PC-9 (cell line): ENCODE data around the gene INSYN1. TPM values are rescaled to one million over a fixed set of nuclear protein-coding genes. Genes with fewer than 3 reads are reported as not detected.

Experiments used
- BruUV-seq: library from RNA; stranded (reverse); fragments of 400-500 nt; replicated peaks from 2 replicates; lab custom pipeline; 2021; lab: Mats Ljungman, UMichigan
- CTCF ChIA-PET: fragments of 300-600 bp; sonication (Branson Sonifier 250); formaldehyde crosslinking; loops from one replicate; lab custom pipeline; 2022; ENCODE audit warnings: antibody characterized with exemption; lab: Charles Lee
- POLR2A ChIA-PET: fragments of 300-600 bp; sonication (Branson Sonifier 250); formaldehyde crosslinking; loops from one replicate; lab custom pipeline; 2022; ENCODE audit warnings: antibody characterized with exemption; ENCODE audit not compliant: unreplicated experiment; lab: Charles Lee
- DNase-seq, 2 experiments: peaks; one replicate each; pipeline versions ENCODE4 v3.0.0 to v3.0.0-alpha.2; 2015 to 2022; ENCODE audit warnings: mixed read lengths in 1 of 2
- H2AFZ ChIP-seq: fragments of 200-600 bp; sonication (generic); 2 replicates; pipeline ENCODE4 v1.8.1; 2017; ENCODE audit warnings: antibody characterized with exemption
- H3F3A ChIP-seq: fragments of 200-600 bp; sonication (generic); 2 replicates; pipeline ENCODE4 v1.8.1; 2017; ENCODE audit warnings: antibody characterized with exemption, mild to moderate bottlenecking, low read depth; ENCODE audit not compliant: insufficient read depth
- H3K27ac ChIP-seq: fragments of 200-600 bp; sonication (generic); 2 replicates; pipeline ENCODE4 v1.6.1; 2016; ENCODE audit warnings: mixed run types
- H3K27me3 ChIP-seq: fragments of 200-600 bp; sonication (generic); 2 replicates; pipeline ENCODE4 v1.6.1; 2016; ENCODE audit warnings: low read depth, mixed run types; ENCODE audit not compliant: insufficient read depth
- H3K36me3 ChIP-seq: fragments of 200-600 bp; sonication (generic); 2 replicates; pipeline ENCODE4 v1.6.1; 2016; ENCODE audit warnings: low read depth, mixed run types
- H3K4me1 ChIP-seq: fragments of 200-600 bp; sonication (generic); replicated peaks from 2 replicates; pipeline ENCODE4 v1.6.1; 2016; ENCODE audit warnings: mixed run types; ENCODE audit not compliant: insufficient read depth
- H3K4me2 ChIP-seq: fragments of 200-600 bp; sonication (generic); 2 replicates; pipeline ENCODE4 v1.6.1; 2017; ENCODE audit warnings: mixed run types
- H3K4me3 ChIP-seq: fragments of 200-600 bp; sonication (generic); 2 replicates; pipeline ENCODE4 v1.6.1; 2016; ENCODE audit warnings: mixed run types
- H3K79me2 ChIP-seq: fragments of 200-600 bp; sonication (generic); 2 replicates; pipeline ENCODE4 v1.6.1; 2017; ENCODE audit warnings: low read depth, mixed run types
- H3K9me2 ChIP-seq: fragments of 200-600 bp; sonication (generic); 2 replicates; pipeline ENCODE4 v1.8.1; 2017; ENCODE audit warnings: mild to moderate bottlenecking; ENCODE audit not compliant: insufficient read depth
- H3K9me3 ChIP-seq: fragments of 200-600 bp; sonication (generic); 2 replicates; pipeline ENCODE4 v1.8.1; 2016; ENCODE audit warnings: low read depth; ENCODE audit not compliant: insufficient read depth
- H4K20me1 ChIP-seq: fragments of 200-600 bp; sonication (generic); 2 replicates; pipeline ENCODE4 v1.8.1; 2017; ENCODE audit not compliant: insufficient read depth
- CTCF ChIP-seq: fragments of 200-600 bp; sonication (generic); conservative IDR thresholded peaks from 2 replicates; pipeline ENCODE4 v1.6.1; 2017; ENCODE audit warnings: mixed run types, antibody characterized with exemption, mild to moderate bottlenecking, moderate library complexity
- EZH2 ChIP-seq: fragments of 200-600 bp; sonication (generic); IDR thresholded peaks from 2 replicates; pipeline ENCODE4 v1.8.0; 2017; ENCODE audit warnings: antibody characterized with exemption, low read depth
- intact Hi-C: fragments of 100-400 bp; cut with micrococcal nuclease; formaldehyde crosslinking; loops from one replicate; pipeline ENCODE4 v1.10.0; 2022; ENCODE audit not compliant: unreplicated experiment
- total RNA-seq: library from RNA; stranded (reverse); gene quantifications from 2 replicates; pipeline ENCODE4 v1.2.3, GENCODE V29; 2021

Gene INSYN1
- total RNA-seq, 1 experiment from 2014 or later, result not detected

- no TSS peak for BruUV-seq
- no peaks in the 10 kb centered on the region for H3K79me2 ChIP-seq
- intact Hi-C loops, result loop anchor here (10.0 kb wide), 1 partner anchor 190 kb away; no protein-coding TSS in a partner anchor
- H3K27ac ChIP-seq, result no peak overlapping the region
- H3K4me1 ChIP-seq, result no peaks in the 10 kb centered on the region
- no peak overlapping the region for H3K4me2 ChIP-seq
- no peaks in the 10 kb centered on the region for H3K9me3 ChIP-seq
- no peaks in the 10 kb centered on the region for H3K27me3 ChIP-seq
- H3F3A ChIP-seq, result no peaks in the 10 kb centered on the region
- ChIA-PET POLR2A (no interaction called here), CTCF (no interaction called here)
- no peak overlapping the region for H3K4me3 ChIP-seq
- no peak overlapping the region for H2AFZ ChIP-seq
- H3K9me2 ChIP-seq, result no peaks in the 10 kb centered on the region
- H3K36me3 ChIP-seq, result no peaks in the 10 kb centered on the region
- no peaks in the 10 kb centered on the region for H4K20me1 ChIP-seq
- TF ChIP-seq CTCF, result no peak
- TF ChIP-seq EZH2, result no peak
- no peak for DNase-seq
Measured at GRCh38 chr15:73714695-73715301, 38.4 kb downstream of the INSYN1 start.

- no peak overlapping the region for H3K4me2 ChIP-seq
- H4K20me1 ChIP-seq, result no peaks in the 10 kb centered on the region
- H3K4me1 ChIP-seq, result no peaks in the 10 kb centered on the region
- no peaks in the 10 kb centered on the region for H3K9me3 ChIP-seq
- TF ChIP-seq EZH2 (no peak), CTCF (no peak)
- BruUV-seq, result no TSS peak
- CTCF ChIA-PET, result no interaction called here
- H3K79me2 ChIP-seq, result no peaks in the 10 kb centered on the region
- no peak overlapping the region for H3K27ac ChIP-seq
- no peaks in the 10 kb centered on the region for H3K9me2 ChIP-seq
- no peaks in the 10 kb centered on the region for H3K36me3 ChIP-seq
- H3K4me3 ChIP-seq, result no peak overlapping the region
- H3K27me3 ChIP-seq, result no peaks in the 10 kb centered on the region
- intact Hi-C loops, result loop anchor here (10.0 kb wide), 1 partner anchor 193 kb away; no protein-coding TSS in a partner anchor
- no peaks in the 10 kb centered on the region for H3F3A ChIP-seq
- POLR2A ChIA-PET, result no interaction called here
- H2AFZ ChIP-seq, result no peak overlapping the region
- DNase-seq, result no peak
Measured at GRCh38 chr15:73712107-73712506, 41.0 kb downstream of the INSYN1 start.

GRCh38 chr15:73711526-73711925 lies 41.6 kb downstream of the INSYN1 start:
- CTCF ChIA-PET, result no interaction called here

More at GRCh38 chr15:73711526-73711925, 41.6 kb downstream of the INSYN1 start:
- no peak overlapping the region for H3K27ac ChIP-seq
- no peaks in the 10 kb centered on the region for H3K9me2 ChIP-seq
- H3K4me1 ChIP-seq, result no peaks in the 10 kb centered on the region
- no peaks in the 10 kb centered on the region for H3K36me3 ChIP-seq
- no peaks in the 10 kb centered on the region for H3F3A ChIP-seq
- TF ChIP-seq EZH2 (no peak), CTCF (no peak)
- no peaks in the 10 kb centered on the region for H3K27me3 ChIP-seq
- BruUV-seq, result no TSS peak
- H3K4me2 ChIP-seq, result no peak overlapping the region
- H3K79me2 ChIP-seq, result no peaks in the 10 kb centered on the region
- POLR2A ChIA-PET, result no interaction called here
- H3K4me3 ChIP-seq, result no peak overlapping the region
- intact Hi-C loops, result loop anchor here (10.0 kb wide), 1 partner anchor 193 kb away; no protein-coding TSS in a partner anchor
- H4K20me1 ChIP-seq, result no peaks in the 10 kb centered on the region
- DNase-seq, result no peak
- no peak overlapping the region for H2AFZ ChIP-seq
- no peaks in the 10 kb centered on the region for H3K9me3 ChIP-seq
